Fibroblast of skin of back (primary cell): Measurements from ENCODE around the gene ATP11B.
"Not testable (repeated sequence)": the region's sequence is repeated elsewhere in the genome, so short reads cannot be mapped to it uniquely, and the experiment has no call there.

Source experiments
- DNase-seq: peaks from one replicate; pipeline ENCODE4 v3.0.0-alpha.2; 2013

ATP11B gene

GRCh38 chr3:182837855-182838454, 44.7 kb downstream of the ATP11B start:
- peak; percentile 37 for DNase-seq

- DNase-seq, result peak; percentile 23
Measured at GRCh38 chr3:182843478-182843877, 50.2 kb downstream of the ATP11B start.

- DNase-seq, result no peak
Measured at GRCh38 chr3:182848906-182849305, 55.6 kb downstream of the ATP11B start.

- no peak for DNase-seq
Measured at GRCh38 chr3:182855076-182855475, 61.8 kb downstream of the ATP11B start.

GRCh38 chr3:182861348-182861747, 68.0 kb downstream of the ATP11B start:
- DNase-seq, result no peak

GRCh38 chr3:182862159-182862860, 69.0 kb downstream of the ATP11B start:
- no peak for DNase-seq

- DNase-seq, result no peak
Measured at GRCh38 chr3:182869059-182869458, 75.8 kb downstream of the ATP11B start.

- not testable (repeated sequence) for DNase-seq
Measured at GRCh38 chr3:182870917-182871316, 77.6 kb downstream of the ATP11B start.

- no peak for DNase-seq
Measured at GRCh38 chr3:182879031-182879611, 85.8 kb downstream of the ATP11B start.

- peak; percentile 30 for DNase-seq
Measured at GRCh38 chr3:182886497-182886896, 93.2 kb downstream of the ATP11B start.

GRCh38 chr3:182889948-182890629, 96.8 kb downstream of the ATP11B start:
- no peak for DNase-seq

GRCh38 chr3:182891364-182891763, 98.1 kb downstream of the ATP11B start:
- DNase-seq, result no peak

- DNase-seq, result no peak
Measured at GRCh38 chr3:182892226-182892625, 98.9 kb downstream of the ATP11B start.

- no peak for DNase-seq
Measured at GRCh38 chr3:182895513-182896112, 102.3 kb downstream of the ATP11B start.

GRCh38 chr3:182896553-182896952, 103.2 kb downstream of the ATP11B start:
- DNase-seq, result no peak

GRCh38 chr3:182902236-182902635, 108.9 kb downstream of the ATP11B start:
- no peak for DNase-seq

- DNase-seq, result no peak
Measured at GRCh38 chr3:182904164-182904563, 110.9 kb downstream of the ATP11B start.

GRCh38 chr3:182905623-182906022, 112.3 kb downstream of the ATP11B start:
- no peak for DNase-seq

GRCh38 chr3:182906036-182906435, 112.7 kb downstream of the ATP11B start:
- DNase-seq, result no peak

- no peak for DNase-seq
Measured at GRCh38 chr3:182908471-182908870, 115.2 kb downstream of the ATP11B start.

- peak; percentile 16 for DNase-seq
Measured at GRCh38 chr3:182909318-182910040, 116.2 kb downstream of the ATP11B start.
